Raji (cell line): ENCODE measurements around the gene NUTF2.

ENCODE experiments used
- POLR2A ChIP-seq: IDR thresholded peaks from 2 replicates; pipeline ENCODE4 v1.6.1; 2011; ENCODE audit warnings: low read depth, low read length, control low read depth; ENCODE audit not compliant: insufficient read depth

The NUTF2 gene

DNA sequence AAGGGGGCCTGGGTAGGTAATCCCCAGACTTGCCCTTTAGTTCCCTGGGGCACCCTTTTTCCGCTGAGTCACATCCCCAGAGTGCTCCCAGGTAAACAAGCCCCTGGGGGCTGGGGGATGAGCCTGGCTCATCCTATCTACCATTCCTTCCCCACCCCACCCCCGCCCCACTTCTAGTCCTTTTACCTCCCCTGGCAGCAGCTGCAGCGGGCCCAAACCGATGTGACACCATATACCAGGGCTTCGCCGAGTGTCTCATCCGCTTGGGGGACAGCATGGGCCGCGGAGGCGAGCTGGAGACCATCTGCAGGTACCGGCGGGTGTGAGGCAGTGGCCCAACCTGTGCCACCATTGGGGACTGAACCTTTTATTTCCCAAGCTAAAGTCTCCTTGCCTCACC is 38.8 kb downstream of the NUTF2 start:
- TF ChIP-seq POLR2A = no peak

DNA sequence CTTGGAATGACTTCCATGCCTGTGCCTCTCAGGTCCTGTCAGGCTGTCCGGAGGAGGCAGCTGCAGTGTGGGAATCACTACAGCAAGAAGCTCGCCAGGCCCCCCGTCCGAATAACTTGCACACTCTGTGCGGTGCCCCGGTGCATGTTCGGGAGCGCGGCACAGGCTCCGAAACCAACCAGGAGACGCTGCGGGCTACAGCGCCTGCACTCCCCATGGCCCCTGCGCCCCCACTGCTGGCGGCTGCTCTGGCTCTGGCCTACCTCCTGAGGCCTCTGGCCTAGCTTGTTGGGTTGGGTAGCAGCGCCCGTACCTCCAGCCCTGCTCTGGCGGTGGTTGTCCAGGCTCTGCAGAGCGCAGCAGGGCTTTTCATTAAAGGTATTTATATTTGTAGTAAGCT is 39.2 kb downstream of the NUTF2 start:
- TF ChIP-seq POLR2A = no peak

GRCh38 chr16:67886387-67886786 is 39.7 kb downstream of the NUTF2 start:
- no peak for TF ChIP-seq POLR2A

DNA sequence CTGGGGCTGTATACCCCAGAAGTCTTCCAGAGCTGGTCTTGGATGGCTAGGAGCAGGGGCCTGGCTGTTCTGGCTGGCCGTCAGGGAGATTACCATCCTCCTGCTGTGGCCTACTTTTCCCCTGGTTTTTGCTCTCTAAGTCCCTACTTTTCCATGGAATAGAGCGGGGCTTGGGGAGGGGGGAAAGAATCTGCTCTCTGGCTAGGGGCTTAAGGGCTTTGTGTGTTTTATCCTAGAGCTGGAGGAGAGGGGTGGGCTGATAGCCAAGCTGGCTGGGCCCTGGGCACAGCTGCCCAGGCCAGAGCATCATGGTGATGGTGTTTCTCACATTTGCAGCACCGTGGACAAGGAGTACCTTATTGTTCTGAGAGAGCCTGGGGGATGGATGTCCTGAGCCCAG is 41.6 kb downstream of the NUTF2 start:
- TF ChIP-seq POLR2A = no peak

- no peak for TF ChIP-seq POLR2A
These were observed 45.6 kb downstream of the NUTF2 start for GRCh38 chr16:67892375-67892774.

DNA sequence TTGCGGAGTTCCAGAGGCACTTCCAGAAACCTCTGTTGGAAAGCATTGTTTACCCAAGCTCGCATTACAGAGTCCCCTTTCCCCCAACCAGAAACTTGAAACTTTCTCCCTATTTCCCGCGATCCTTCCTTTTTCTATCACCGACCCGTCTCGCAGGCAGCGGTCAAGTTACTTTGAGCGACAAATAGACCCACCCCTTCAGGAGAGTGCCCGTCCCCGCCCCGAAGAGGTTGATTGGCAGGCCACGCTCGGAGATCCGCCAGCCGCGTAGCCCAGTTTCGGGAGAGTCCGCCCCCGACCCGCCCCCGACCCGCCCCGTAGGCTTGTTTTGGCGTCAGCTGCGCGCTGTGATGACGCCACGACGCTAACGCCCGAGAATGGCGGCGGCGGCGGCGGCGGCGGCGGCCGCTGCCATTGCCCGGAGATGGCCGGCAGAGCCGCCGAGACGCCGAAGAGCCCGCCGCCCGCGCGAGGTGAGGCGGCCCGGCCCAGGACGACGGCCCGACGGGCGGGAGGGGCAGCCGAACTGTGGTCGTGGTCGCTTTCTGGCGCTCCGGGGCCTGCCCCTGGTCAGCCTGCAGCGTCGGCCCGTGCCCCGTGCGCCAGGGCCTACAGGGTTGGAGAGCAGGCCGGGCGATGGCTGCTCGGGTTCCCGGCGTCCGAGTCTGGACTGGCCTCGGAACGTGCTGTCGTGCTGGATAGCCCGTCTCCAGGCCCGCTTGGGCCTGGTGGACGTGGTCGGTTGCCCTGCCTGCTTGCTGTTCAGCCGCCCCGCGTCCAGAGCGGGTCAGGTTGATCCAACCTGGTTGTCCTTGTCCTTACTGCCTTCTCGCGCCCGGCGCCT is 46.4 kb downstream of the NUTF2 start, which contains the start of gene PSKH1:
Gene PSKH1, plus strand, starts transcription at position 356 of the 844 bp plus-strand sequence. CDS start 15,496 bp downstream, outside the sequence.
- peak; percentile 65 for TF ChIP-seq POLR2A

- TF ChIP-seq POLR2A = no peak
These were observed 47.1 kb downstream of the NUTF2 start for GRCh38 chr16:67893743-67894399.

DNA sequence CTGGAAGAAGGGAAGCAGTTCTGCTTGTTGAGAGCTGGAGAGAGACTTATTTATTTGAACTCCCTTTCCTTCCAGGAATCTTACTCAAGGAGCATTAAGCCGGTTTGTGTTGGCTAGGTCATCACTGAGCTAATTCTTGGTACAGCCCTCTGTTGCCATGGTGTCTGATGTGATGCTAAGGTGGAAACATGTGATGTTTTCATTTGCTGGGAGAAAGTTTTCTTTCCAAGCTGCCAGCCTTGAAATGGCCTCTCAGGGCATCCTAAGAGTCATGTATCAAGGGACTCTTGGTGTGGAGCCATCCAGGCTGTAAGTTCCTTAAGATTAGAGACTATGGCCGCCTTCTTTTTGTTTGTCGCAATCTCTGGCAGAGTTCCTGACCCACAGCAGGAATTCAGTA is 50.5 kb downstream of the NUTF2 start:
- no peak for TF ChIP-seq POLR2A

DNA sequence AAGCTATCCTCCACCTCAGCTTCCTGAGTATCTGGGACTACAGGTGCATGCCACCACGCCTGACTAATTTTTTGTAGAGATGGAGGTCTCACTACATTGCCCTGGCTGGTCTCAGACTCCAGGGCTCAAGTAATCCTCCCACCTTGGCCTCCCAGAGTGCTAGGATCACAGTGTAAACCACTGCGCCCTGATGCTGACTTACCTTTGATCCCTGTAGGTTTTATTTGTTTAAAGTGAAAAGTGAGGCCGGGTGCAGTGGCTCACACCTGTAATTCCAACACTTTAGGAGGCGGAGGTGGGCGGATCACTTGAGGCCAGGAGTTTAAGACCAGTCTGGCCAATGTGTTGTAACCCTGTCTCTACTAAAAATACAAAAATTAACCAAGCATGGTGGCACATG is 55.0 kb downstream of the NUTF2 start:
- TF ChIP-seq POLR2A = no peak

DNA sequence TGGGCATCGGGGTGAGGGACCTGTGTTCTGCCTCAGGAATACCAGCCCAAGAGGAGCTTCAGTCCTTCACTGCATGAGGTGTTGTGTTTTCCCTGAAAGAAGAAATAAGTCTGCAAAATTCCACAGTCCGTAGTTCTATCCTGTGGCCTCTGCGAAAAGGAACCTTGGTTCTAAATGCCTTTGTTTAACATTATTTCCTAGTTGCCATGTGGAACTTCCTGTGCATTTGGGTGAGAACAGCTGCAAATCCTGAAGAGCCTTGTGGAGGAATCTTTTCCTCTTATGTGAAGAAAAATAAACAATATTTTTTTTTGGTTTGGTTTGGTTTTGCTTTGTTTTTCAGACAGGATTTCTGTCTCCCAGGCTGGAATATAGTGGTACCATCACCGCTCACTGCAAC is 56.1 kb downstream of the NUTF2 start:
- no peak for TF ChIP-seq POLR2A

DNA sequence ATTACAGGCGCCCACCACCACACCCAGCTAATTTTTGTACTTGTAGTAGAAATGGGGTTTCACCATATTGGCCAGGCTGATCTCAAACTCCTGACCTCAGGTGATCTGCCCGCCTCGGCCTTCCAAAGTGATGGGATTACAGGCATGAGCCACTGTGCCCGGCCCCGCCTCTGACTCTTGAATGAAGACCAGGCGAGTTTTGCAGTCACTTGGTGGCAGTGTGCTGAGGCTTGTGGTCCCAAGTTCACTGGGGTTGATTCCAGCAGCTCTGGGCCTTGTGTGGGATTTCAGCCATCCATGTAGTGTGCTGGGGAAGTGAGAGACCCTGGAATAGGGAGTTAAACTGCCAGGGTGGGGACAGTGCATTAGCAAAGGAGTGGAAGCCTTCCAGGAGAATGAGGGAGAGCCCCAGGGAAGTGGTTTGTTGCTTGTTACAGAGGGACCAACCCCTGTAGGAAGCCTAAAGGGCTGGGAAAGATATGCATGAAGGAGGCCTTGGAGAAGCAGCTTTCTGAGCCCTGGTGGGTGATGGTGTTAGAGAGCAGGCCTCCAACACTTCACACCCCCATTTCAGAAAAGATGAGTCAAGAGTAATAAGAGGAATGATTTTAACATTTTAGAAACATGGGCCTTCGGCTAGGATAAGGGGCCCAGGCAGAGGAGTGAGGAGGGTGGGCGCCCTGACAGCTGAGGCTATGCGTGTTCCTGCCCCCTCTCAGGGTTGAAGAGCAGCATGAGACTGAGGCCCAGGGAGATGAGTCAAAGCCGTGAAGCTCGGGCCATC is 60.9 kb downstream of the NUTF2 start:
- TF ChIP-seq POLR2A = no peak

GRCh38 chr16:67909056-67909742 is 62.5 kb downstream of the NUTF2 start:
- TF ChIP-seq POLR2A = no peak

DNA sequence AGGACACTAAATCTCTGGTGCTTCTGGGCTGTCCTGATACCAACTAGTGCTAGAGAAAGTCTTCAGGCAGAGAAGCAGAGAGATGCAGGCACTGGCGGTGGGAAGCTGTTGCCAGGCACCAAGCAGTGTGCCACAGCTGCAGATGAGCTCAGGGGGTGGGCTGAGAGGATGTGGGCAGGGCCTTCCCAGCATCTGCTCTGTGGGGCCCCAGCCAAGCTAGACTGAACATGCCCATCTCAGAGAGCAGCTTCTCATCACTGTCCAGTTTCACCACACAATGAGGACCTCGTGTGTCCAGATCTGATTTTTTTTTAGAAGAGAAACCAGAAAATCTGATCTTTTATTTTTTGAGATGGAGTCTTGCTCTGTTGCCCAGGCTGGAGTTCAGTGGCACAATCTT is 63.4 kb downstream of the NUTF2 start:
- no peak for TF ChIP-seq POLR2A

DNA sequence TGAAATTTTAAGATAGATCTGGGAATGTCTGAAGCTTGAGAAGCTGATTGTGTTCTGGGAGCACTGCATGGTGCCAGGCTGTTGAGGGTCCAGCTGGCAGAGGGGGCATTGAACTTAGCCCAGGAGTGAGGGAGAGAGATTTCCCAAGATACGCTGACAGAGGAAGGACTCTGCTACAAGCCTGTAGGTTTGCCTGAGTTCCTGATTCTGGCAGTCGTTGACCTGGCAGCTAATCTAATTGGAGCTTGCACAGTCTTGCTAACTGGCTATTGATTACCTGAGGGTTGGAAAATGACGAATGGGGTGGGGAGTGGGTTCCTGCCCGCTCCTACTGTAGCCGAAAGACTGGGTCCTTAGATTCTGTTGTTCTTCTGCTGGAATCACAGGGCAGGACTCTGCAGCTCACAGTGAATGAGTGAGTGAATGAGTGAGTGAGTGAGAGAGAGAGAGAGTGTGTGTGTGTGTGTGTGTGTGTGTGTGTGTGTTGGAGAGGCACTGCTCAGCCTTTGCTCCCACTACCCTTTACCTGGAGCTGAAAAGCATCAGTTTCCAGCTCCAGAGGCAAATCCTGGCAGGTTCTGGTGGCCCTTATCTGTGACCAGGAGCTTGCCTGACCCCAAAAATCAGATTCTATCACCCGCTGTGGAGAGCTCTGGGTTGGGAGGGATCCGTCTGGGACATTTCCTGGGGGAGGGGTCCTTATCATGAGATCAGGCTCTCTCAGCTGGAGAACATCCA is 68.2 kb downstream of the NUTF2 start:
- TF ChIP-seq POLR2A = no peak
